Measurements from ENCODE around the gene THBS3. TPM values are rescaled to one million over a fixed set of nuclear protein-coding genes. Genes with fewer than 3 reads are reported as not detected.
"Not testable (repeated sequence)": the region's sequence is repeated elsewhere in the genome, so short reads cannot be mapped to it uniquely, and the experiment has no call there.

The THBS3 gene
- total RNA-seq, 1 experiment from 2014 or later, result 11.0 TPM

DNA sequence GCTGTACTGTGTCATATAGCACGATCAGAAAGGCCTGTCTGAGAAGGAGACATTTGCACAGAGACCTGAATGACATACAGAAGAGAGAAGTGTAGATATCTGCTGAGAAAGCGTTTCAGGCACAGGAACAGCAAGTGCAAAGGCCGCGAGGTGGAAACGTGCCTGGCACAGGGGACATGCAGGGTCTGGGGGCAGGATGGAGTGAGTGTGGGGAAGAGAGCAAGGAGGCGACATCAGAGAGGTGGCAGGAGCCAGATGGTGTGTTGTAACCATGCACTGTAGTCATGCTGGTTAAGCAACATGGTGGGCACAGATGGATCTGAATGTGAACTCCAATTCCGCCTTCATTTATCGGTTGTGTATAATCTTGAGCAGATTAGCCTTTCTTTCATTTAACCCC, 47.6 kb downstream of the THBS3 start:
- H3K27me3 ChIP-seq, result peaks cover 10% of the 10 kb centered on the region
- no peak overlapping the region for H3K4me3 ChIP-seq

DNA sequence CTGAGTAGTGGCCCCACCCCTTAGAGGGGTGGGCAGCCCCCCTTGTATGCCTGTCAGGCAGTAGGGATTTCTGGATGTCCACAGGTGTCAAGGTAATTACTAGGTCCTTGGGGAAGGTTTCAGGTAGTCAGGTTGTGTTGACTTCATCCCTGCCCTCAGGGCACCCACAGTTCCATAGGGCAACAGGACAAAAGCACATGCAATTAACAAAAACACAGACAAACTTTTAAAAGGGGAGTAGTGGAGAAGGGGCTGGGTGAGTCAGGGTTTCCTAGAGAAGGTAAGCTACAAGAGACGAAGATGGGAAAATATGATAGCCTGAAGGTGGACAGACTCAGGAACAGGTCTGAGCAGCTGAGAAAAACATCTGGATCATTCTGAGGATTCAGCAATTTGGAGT, 48.7 kb downstream of the THBS3 start:
- peaks cover 3% of the 10 kb centered on the region; the same call in 1 of the 2 replicates for H3K9me3 ChIP-seq
- H3K36me3 ChIP-seq, result no peaks in the 10 kb centered on the region
- no peak for DNase-seq
- H3K27me3 ChIP-seq, result peaks cover 15% of the 10 kb centered on the region
- H3K4me3 ChIP-seq, result no peak overlapping the region

More for the DNA sequence above, 47.6 kb downstream of the THBS3 start:
- Histone ChIP-seq H3K36me3 (no peaks in the 10 kb centered on the region), H3K9me3 (peaks cover 1% of the 10 kb centered on the region; the same call in 1 of the 2 replicates)
- no peak for DNase-seq

DNA sequence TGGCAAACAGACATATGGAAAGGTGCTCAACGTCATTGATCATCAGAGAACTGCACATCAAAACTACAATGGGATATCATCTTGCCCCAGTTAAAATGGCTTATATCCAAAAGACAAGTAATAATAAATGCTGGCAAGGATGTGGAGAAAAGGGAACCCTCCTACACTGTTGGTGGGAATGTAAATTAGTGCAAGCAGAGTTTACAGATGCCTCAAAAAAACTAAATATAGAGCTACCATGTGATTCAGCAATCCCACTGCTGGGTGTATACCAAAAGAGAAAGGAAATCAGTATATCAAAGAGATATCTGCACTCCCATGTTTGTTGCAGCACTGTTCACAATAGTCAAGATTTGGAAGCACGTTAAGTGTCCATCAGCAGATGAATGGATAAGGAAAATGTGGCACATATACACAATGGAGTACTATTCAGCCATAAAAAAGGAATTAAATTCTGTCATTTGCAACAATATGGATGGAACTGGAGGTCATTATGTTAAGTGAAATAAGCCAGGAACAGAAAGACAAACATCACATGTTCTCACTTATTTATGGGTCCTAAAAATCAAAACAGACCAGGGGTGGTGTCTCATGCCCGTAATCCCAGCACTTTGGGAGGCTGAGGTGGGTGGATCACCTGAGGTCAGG, 51.6 kb downstream of the THBS3 start:
- H3K4me3 ChIP-seq, H3K9me3 ChIP-seq, H3K36me3 ChIP-seq, DNase-seq: not testable (repeated sequence)
- peaks cover 21% of the 10 kb centered on the region for H3K27me3 ChIP-seq

Other genes starting within 250 kb of the THBS3 start
- 10.3 and 16.2 TPM in 2 replicates for gene PYGO2, start 246.1 kb downstream of the THBS3 start, total RNA-seq (2014; rRNA removed; shearing (Covaris generic); ENCODE audit: low replicate concordance)
- gene SHC1, start 237.2 kb downstream of the THBS3 start, total RNA-seq (2014; rRNA removed; shearing (Covaris generic); ENCODE audit: low replicate concordance), result 140 and 175 TPM in 2 replicates
- 124 and 222 TPM in 2 replicates for gene CKS1B, start 233.2 kb downstream of the THBS3 start, total RNA-seq (2014; rRNA removed; shearing (Covaris generic); ENCODE audit: low replicate concordance)
- gene FLAD1, start 224.6 kb downstream of the THBS3 start, total RNA-seq (2014; rRNA removed; shearing (Covaris generic); ENCODE audit: low replicate concordance), result 39.6 and 49.6 TPM in 2 replicates
- gene LENEP, start 214.3 kb downstream of the THBS3 start, total RNA-seq (2014; rRNA removed; shearing (Covaris generic); ENCODE audit: low replicate concordance), result not detected in 2 replicates
- 25.7 and 60.5 TPM in 2 replicates for gene ZBTB7B, start 205.1 kb downstream of the THBS3 start, total RNA-seq (2014; rRNA removed; shearing (Covaris generic); ENCODE audit: low replicate concordance)
- gene DCST2, start 174.1 kb downstream of the THBS3 start, total RNA-seq (2014; rRNA removed; shearing (Covaris generic); ENCODE audit: low replicate concordance), result not detected in 2 replicates
- not detected in 2 replicates for gene DCST1, start 174.1 kb downstream of the THBS3 start, total RNA-seq (2014; rRNA removed; shearing (Covaris generic); ENCODE audit: low replicate concordance)
- gene ADAM15, start 156.6 kb downstream of the THBS3 start, total RNA-seq (2014; rRNA removed; shearing (Covaris generic); ENCODE audit: low replicate concordance), result 189 and 285 TPM in 2 replicates
- gene EFNA4, start 144.2 kb downstream of the THBS3 start, total RNA-seq (2014; rRNA removed; shearing (Covaris generic); ENCODE audit: low replicate concordance), result 12.0 and 13.0 TPM in 2 replicates
- gene EFNA3, start 129.1 kb downstream of the THBS3 start, total RNA-seq (2014; rRNA removed; shearing (Covaris generic); ENCODE audit: low replicate concordance), result 0.64 and 3.0 TPM in 2 replicates
- 0.37 and 4.1 TPM in 2 replicates for gene EFNA1, start 80.0 kb downstream of the THBS3 start, total RNA-seq (2014; rRNA removed; shearing (Covaris generic); ENCODE audit: low replicate concordance)
- 25.9 and 56.9 TPM in 2 replicates for gene SLC50A1, start 72.0 kb downstream of the THBS3 start, total RNA-seq (2014; rRNA removed; shearing (Covaris generic); ENCODE audit: low replicate concordance)
- 48.9 TPM in 1 of 2 replicates, not detected in the other for gene DPM3, start 67.4 kb downstream of the THBS3 start, total RNA-seq (2014; rRNA removed; shearing (Covaris generic); ENCODE audit: low replicate concordance)
- gene KRTCAP2, start 34.6 kb downstream of the THBS3 start, total RNA-seq (2014; rRNA removed; shearing (Covaris generic); ENCODE audit: low replicate concordance), result 220 and 236 TPM in 2 replicates
- not detected in 2 replicates for gene TRIM46, start 34.0 kb downstream of the THBS3 start, total RNA-seq (2014; rRNA removed; shearing (Covaris generic); ENCODE audit: low replicate concordance)
- gene MTX1, start 798 bp upstream of the THBS3 start, total RNA-seq (2014; rRNA removed; shearing (Covaris generic); ENCODE audit: low replicate concordance), result 97.2 and 100 TPM in 2 replicates
- 7.7 and 9.2 TPM in 2 replicates for gene ENTREP3, start 47.6 kb upstream of the THBS3 start, total RNA-seq (2014; rRNA removed; shearing (Covaris generic); ENCODE audit: low replicate concordance)
- gene SCAMP3, start 54.5 kb upstream of the THBS3 start, total RNA-seq (2014; rRNA removed; shearing (Covaris generic); ENCODE audit: low replicate concordance), result 116 TPM in 2 replicates
- gene CLK2, start 65.6 kb upstream of the THBS3 start, total RNA-seq (2014; rRNA removed; shearing (Covaris generic); ENCODE audit: low replicate concordance), result 21.8 and 28.3 TPM in 2 replicates
- 0.10 and 1.2 TPM in 2 replicates for gene HCN3, start 69.6 kb upstream of the THBS3 start, total RNA-seq (2014; rRNA removed; shearing (Covaris generic); ENCODE audit: low replicate concordance)
- gene PKLR, start 93.5 kb upstream of the THBS3 start, total RNA-seq (2014; rRNA removed; shearing (Covaris generic); ENCODE audit: low replicate concordance), result not detected in 2 replicates
- 267 and 286 TPM in 2 replicates for gene FDPS, start 101.0 kb upstream of the THBS3 start, total RNA-seq (2014; rRNA removed; shearing (Covaris generic); ENCODE audit: low replicate concordance)
- 22.9 and 27.0 TPM in 2 replicates for gene RUSC1, start 113.0 kb upstream of the THBS3 start, total RNA-seq (2014; rRNA removed; shearing (Covaris generic); ENCODE audit: low replicate concordance)

All from MG63 (cell line).